Breast epithelium (tissue), 3 donors: ENCODE results near the gene KLRB1.

ENCODE experiments used
- CTCF ChIP-seq, 3 donors: fragments of 450-650 bp; IDR thresholded peaks; one replicate each; pipeline ENCODE4 v1.5.1; 2016 to 2017; ENCODE audit warnings: antibody characterized with exemption in 3 of 3, mild to moderate bottlenecking in 3 of 3, moderate library complexity in 3 of 3
- POLR2A ChIP-seq: fragments of 450-650 bp; IDR thresholded peaks from one replicate; pipeline ENCODE4 v1.6.1; 2016; ENCODE audit warnings: antibody characterized with exemption, mild to moderate bottlenecking, moderate library complexity

GRCh38 chr12:9615420-9616136 is 7.9 kb upstream of the KLRB1 start:
- no peak for TF ChIP-seq POLR2A
- no peak for TF ChIP-seq CTCF (IDR thresholded peaks at IDR 0.05)
